ENCODE measurements around the gene EHMT1.

Gene EHMT1

DNA sequence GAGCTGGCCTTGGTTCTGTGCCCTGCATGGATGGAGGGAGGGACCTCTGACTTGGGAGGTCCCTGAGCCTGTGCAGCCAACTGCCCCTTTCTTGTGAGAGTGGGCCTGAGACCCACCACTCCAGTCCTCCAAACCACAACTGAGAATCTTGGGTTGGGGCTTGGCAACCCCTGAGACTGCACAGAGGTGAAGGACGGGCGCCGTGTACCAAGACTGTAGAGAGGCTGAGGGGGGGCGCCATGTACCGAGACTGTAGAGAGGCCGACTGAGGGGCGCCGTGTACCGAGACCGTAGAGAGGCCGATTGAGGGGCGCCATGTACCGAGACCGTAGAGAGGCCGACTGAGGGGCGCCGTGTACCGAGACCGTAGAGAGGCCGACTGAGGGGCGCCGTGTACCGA lies 199.5 kb downstream of the EHMT1 start:
- TF ChIP-seq POLR2AphosphoS5 (IDR thresholded peaks at IDR 0.05; ENCODE audit: low read depth, low read length) (no peak), FOXP2 (optimal IDR thresholded peaks at IDR 0.05; ENCODE audit: borderline replicate concordance, extremely low read depth, extremely low read length, insufficient read depth) (no peak), TAF1 (IDR thresholded peaks at IDR 0.05; ENCODE audit: borderline replicate concordance, insufficient read depth, low read length) (no peak), SIN3A (IDR thresholded peaks at IDR 0.05; ENCODE audit: borderline replicate concordance, insufficient read depth, low read length) (no peak), REST (IDR thresholded peaks at IDR 0.05; ENCODE audit: insufficient read depth in 1 of 2, low read depth in 2 of 2, low read length in 2 of 2) (no peak)

DNA sequence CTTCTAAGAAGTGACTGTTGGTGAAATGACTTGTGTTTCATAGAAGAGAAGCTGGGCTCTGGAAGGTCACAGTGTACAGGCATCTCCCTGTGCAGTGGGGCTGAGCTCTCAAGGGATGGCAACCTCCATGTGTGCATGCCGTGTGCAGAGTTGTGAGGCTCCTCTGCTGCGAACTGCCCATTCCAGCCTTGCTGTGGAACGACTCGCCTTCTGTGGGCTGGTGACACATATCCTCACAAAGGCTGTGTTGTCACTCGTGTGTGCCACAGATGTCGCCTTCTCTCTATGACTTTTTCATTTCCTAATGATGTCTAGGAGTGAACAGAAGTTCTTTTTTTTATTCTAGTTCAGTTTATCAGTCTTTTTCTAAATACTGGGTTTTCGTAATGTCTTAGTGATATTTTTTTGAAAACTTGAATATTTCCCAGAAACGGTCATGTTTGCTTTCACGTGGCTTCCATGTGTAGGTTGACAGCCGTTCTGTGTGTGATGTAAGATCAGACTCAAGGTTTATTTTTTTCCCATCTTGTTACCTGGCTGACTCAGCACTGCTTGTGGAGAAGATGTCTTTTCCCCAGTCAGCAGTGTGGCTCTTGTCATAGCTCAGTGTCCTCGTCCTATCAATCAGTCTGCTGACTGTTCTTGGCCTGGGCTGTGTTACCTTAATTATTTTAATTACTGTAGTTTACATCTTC lies 201.5 kb downstream of the EHMT1 start:
- TF ChIP-seq POLR2AphosphoS5 (IDR thresholded peaks at IDR 0.05; ENCODE audit: low read depth, low read length) (no peak), SIN3A (IDR thresholded peaks at IDR 0.05; ENCODE audit: borderline replicate concordance, insufficient read depth, low read length) (no peak), FOXP2 (optimal IDR thresholded peaks at IDR 0.05; ENCODE audit: borderline replicate concordance, extremely low read depth, extremely low read length, insufficient read depth) (no peak), REST (IDR thresholded peaks at IDR 0.05; ENCODE audit: insufficient read depth in 1 of 2, low read depth in 2 of 2, low read length in 2 of 2) (no peak), TAF1 (IDR thresholded peaks at IDR 0.05; ENCODE audit: borderline replicate concordance, insufficient read depth, low read length) (no peak)

DNA sequence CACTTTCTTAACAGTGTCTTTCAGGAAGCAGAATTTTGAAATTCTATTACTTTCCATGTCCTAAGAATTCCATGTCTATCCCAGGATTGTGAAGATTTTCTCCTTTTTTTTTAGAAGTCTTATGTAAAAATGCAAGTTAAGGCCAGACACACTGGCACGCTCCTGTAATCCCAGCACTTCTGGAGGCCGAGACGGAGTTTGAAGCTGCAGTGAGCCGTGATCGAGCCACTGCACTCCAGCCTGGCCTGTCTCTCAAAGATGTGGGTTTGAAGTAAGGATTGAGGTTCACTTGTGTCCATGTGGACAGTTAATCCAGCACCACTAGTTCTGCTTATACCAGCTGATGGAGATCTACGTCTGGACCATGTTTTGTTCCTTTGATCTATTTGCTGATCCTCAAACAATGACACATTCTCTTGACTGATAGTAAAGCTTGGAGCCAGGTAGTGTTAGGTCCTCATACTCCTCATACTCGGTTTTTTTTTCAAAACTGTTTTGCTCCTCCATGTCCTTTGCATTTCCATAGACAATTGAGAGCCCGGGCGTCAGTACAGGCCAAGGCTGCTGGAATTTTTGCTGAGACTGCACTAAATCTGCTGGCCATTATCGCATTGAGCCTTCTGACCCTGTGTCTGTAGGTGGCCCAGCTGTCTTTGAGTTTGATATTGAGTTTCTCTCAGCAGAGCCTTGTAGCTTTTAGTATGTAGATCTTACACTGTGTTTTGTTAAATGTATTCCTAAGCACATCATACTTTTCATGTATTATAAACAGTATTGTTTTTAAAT lies 205.4 kb downstream of the EHMT1 start:
- no peak for TF ChIP-seq FOXP2 (optimal IDR thresholded peaks at IDR 0.05; ENCODE audit: borderline replicate concordance, extremely low read depth, extremely low read length, insufficient read depth)
- TF ChIP-seq REST (IDR thresholded peaks at IDR 0.05; ENCODE audit: insufficient read depth in 1 of 2, low read depth in 2 of 2, low read length in 2 of 2): no peak
- TF ChIP-seq POLR2AphosphoS5 (IDR thresholded peaks at IDR 0.05; ENCODE audit: low read depth, low read length): no peak
- no peak for TF ChIP-seq SIN3A (IDR thresholded peaks at IDR 0.05; ENCODE audit: borderline replicate concordance, insufficient read depth, low read length)
- TF ChIP-seq TAF1 (IDR thresholded peaks at IDR 0.05; ENCODE audit: borderline replicate concordance, insufficient read depth, low read length): no peak

DNA sequence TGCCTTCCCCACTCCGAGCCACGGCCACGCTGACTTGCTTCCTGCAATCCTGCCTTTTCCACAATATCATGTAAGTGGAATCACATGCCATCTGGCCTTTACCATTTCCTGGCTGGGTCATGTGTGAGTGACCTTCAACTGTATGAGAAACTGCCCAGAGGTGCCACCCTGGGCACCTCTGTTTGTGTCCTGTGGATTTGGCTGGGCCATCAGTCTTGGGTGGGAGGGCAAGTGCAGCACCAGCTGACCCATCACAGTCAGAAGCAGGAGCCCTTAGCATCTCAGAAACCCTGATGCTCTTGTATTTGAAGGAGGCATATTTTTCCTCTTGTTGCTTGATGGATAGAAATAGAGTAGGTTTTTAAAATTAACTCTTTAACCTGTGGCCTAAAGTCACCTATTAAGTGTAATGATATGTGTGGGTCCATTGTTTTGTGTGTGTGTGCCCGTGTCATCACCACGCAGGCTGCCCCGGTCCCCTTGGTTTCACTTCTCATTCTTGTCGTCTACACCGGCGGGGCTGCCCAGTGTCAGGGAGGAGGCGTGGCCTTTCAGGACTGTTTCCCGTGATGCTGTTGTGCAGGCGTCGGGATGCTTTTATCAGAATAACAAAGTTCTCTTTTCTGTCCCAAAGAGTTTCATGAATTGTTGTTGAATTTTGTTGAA lies 206.7 kb downstream of the EHMT1 start:
- TF ChIP-seq SIN3A (IDR thresholded peaks at IDR 0.05; ENCODE audit: borderline replicate concordance, insufficient read depth, low read length): no peak
- no peak for TF ChIP-seq REST (IDR thresholded peaks at IDR 0.05; ENCODE audit: insufficient read depth in 1 of 2, low read depth in 2 of 2, low read length in 2 of 2)
- no peak for TF ChIP-seq POLR2AphosphoS5 (IDR thresholded peaks at IDR 0.05; ENCODE audit: low read depth, low read length)
- TF ChIP-seq FOXP2 (optimal IDR thresholded peaks at IDR 0.05; ENCODE audit: borderline replicate concordance, extremely low read depth, extremely low read length, insufficient read depth): no peak
- no peak for TF ChIP-seq TAF1 (IDR thresholded peaks at IDR 0.05; ENCODE audit: borderline replicate concordance, insufficient read depth, low read length)
